ENCODE results near the gene TXNDC16.

Gene TXNDC16

GRCh38 chr14:52399921-52400595 is 152.2 kb downstream of the TXNDC16 start:
- H3K4me1 ChIP-seq (ENCODE audit: control insufficient read depth, low read length), result no peaks in the 10 kb centered on the region

GRCh38 chr14:52399104-52399503 is 153.2 kb downstream of the TXNDC16 start:
- TF ChIP-seq CTCF (IDR thresholded peaks at IDR 0.05; ENCODE audit: low read depth, low read length, poor library complexity, severe bottlenecking), result no peak
- TF ChIP-seq EZH2phosphoT487 (IDR thresholded peaks at IDR 0.05; ENCODE audit: borderline replicate concordance, low read length), result no peak
- Histone ChIP-seq H3K9me2 (replicated peaks; ENCODE audit: control insufficient read depth, low read length) (no peaks in the 10 kb centered on the region), H3K27ac (ENCODE audit: low read depth, low read length) (no peak overlapping the region), H3K4me1 (ENCODE audit: control insufficient read depth, low read length) (no peaks in the 10 kb centered on the region), H3K36me3 (ENCODE audit: control insufficient read depth, low read length) (no peaks in the 10 kb centered on the region), H3F3A (ENCODE audit: control insufficient read depth, insufficient read depth) (no peaks in the 10 kb centered on the region), H3K79me2 (ENCODE audit: control insufficient read depth, low read length) (no peaks in the 10 kb centered on the region), H3K9me3 (ENCODE audit: control insufficient read depth, insufficient read depth, low read length) (no peaks in the 10 kb centered on the region), H3K4me2 (ENCODE audit: low read length) (no peak overlapping the region), H4K20me1 (ENCODE audit: control insufficient read depth, insufficient read depth, low read depth, low read length) (no peaks in the 10 kb centered on the region), H3K4me3 (ENCODE audit: low read length) (no peak overlapping the region), H3K27me3 (ENCODE audit: control insufficient read depth, low read length) (no peaks in the 10 kb centered on the region; the same call in 1 of the 2 replicates)

More at GRCh38 chr14:52399921-52400595, 152.2 kb downstream of the TXNDC16 start:
- TF ChIP-seq CTCF (IDR thresholded peaks at IDR 0.05; ENCODE audit: low read depth, low read length, poor library complexity, severe bottlenecking) (no peak), EZH2phosphoT487 (IDR thresholded peaks at IDR 0.05; ENCODE audit: borderline replicate concordance, low read length) (no peak)
- Histone ChIP-seq H3F3A (ENCODE audit: control insufficient read depth, insufficient read depth) (no peaks in the 10 kb centered on the region), H3K4me3 (ENCODE audit: low read length) (no peak overlapping the region), H3K27me3 (ENCODE audit: control insufficient read depth, low read length) (no peaks in the 10 kb centered on the region; the same call in 1 of the 2 replicates), H3K36me3 (ENCODE audit: control insufficient read depth, low read length) (no peaks in the 10 kb centered on the region), H4K20me1 (ENCODE audit: control insufficient read depth, insufficient read depth, low read depth, low read length) (no peaks in the 10 kb centered on the region), H3K27ac (ENCODE audit: low read depth, low read length) (no peak overlapping the region), H3K9me3 (ENCODE audit: control insufficient read depth, insufficient read depth, low read length) (no peaks in the 10 kb centered on the region), H3K9me2 (replicated peaks; ENCODE audit: control insufficient read depth, low read length) (no peaks in the 10 kb centered on the region), H3K79me2 (ENCODE audit: control insufficient read depth, low read length) (no peaks in the 10 kb centered on the region), H3K4me2 (ENCODE audit: low read length) (no peak overlapping the region)

GRCh38 chr14:52397844-52398243 is 154.5 kb downstream of the TXNDC16 start:
- Histone ChIP-seq H3K36me3 (ENCODE audit: control insufficient read depth, low read length) (no peaks in the 10 kb centered on the region), H3K4me1 (ENCODE audit: control insufficient read depth, low read length) (no peaks in the 10 kb centered on the region), H3K9me3 (ENCODE audit: control insufficient read depth, insufficient read depth, low read length) (no peaks in the 10 kb centered on the region), H4K20me1 (ENCODE audit: control insufficient read depth, insufficient read depth, low read depth, low read length) (no peaks in the 10 kb centered on the region), H3K27ac (ENCODE audit: low read depth, low read length) (no peak overlapping the region), H3K27me3 (ENCODE audit: control insufficient read depth, low read length) (no peaks in the 10 kb centered on the region; the same call in 1 of the 2 replicates), H3F3A (ENCODE audit: control insufficient read depth, insufficient read depth) (no peaks in the 10 kb centered on the region), H3K4me2 (ENCODE audit: low read length) (no peak overlapping the region), H3K4me3 (ENCODE audit: low read length) (no peak overlapping the region), H3K9me2 (replicated peaks; ENCODE audit: control insufficient read depth, low read length) (no peaks in the 10 kb centered on the region), H3K79me2 (ENCODE audit: control insufficient read depth, low read length) (no peaks in the 10 kb centered on the region)
- no peak for TF ChIP-seq EZH2phosphoT487 (IDR thresholded peaks at IDR 0.05; ENCODE audit: borderline replicate concordance, low read length)
- TF ChIP-seq CTCF (IDR thresholded peaks at IDR 0.05; ENCODE audit: low read depth, low read length, poor library complexity, severe bottlenecking), result no peak

All from DOHH2 (cell line).